HCEC 1CT (cell line): ENCODE results near the gene ZNF835.

Experiments
- DNase-seq: peaks from one replicate; pipeline ENCODE4 v3.0.0-alpha.2; 2017

The ZNF835 gene

DNA sequence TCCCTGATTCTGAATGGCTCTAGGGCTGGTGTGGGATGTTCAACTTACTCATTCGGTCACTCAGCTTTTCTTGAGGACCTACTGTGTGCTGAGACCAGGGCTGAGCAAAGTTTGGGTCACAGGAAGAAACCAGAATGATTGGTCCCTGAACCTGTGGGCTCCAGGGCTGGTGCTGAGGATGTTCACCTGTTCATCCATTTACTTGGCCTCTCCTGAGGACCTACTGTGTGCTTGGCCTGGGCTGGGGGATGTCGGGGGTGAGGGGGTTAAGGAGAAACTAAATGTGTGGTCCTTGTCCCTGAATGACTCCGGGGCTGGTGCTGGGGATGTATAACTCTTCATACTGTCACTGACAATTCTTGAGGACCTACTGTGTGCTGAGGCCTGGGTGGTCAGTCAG lies 10.3 kb downstream of the ZNF835 start:
- no peak for DNase-seq

DNA sequence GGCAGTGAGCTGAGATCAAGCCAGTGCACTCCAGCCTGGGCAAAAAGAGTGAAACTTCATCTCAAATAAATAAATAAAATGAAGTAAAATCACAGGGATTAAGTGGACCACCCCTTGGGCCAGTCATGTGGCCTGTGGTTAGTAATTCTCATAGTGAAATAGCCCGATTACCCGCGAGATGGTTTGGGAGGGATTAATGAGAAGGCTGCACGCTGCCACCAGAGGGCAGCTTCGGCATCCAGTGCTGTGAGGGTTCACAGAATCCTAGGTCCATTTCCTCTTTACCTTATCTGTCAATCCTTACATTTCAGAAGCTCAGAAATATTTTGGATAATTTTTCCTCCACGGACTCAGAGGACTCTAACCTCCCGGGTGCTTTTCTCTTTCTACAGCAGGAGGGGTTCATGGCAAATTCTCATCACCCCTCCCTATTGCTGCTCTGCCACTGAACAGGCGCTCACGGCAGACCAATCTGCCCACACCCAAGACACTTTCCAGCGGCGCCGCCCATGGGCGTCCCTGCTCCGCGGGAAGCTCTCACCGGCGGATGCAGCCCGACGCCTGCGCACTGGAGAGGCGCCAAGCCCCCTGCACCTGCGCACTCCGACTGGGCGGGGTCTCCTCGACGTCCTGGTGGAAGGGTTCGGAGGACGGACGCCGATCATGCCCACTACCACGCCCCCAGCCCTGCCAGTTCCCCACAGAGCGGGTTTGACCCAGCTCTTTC lies 11.0 kb downstream of the ZNF835 start:
- DNase-seq: no peak

DNA sequence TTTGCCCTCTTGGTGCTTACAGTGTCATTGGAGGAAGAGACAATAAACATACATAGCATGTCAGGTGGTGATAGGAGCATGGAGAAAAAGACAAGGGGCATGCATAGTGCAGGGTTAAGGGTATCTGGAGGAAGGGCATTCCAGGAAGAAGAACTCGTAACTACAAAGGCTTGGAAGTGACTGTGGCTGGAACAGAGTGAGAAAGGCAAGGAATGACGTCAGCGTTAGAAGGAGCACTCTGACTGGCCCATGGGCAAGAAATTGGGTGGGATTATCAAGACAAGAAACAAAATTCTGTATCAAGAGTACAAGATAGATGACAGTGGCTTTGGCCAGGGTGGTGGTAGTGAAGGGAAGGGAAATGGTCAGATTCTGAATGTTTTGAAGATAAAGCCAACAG lies 17.4 kb downstream of the ZNF835 start:
- no peak for DNase-seq

DNA sequence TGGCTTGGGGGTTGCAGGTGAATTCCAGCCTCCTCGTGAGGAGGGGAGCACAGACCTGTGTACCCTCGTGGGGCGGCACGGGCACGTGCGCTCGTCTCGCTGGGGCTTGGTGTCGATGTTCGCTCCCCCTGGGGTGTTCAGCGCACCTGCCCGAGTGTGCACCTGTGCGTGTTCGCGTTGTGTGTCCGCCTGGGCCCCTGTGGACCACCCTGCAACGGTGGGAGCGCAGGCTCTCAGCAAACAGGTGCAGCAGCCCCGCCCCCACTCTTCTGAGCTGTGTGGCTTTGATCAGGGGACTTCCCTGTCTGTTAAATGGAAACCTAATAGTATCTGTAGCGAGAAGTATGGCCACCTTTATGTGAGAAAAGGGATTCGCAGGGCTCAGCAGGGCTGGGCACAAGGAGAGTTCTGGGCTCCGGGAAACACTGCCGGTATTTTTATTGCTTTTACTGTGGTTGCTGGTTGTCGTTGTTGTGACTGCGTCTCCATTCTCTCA lies 28.0 kb downstream of the ZNF835 start:
- DNase-seq: no peak

DNA sequence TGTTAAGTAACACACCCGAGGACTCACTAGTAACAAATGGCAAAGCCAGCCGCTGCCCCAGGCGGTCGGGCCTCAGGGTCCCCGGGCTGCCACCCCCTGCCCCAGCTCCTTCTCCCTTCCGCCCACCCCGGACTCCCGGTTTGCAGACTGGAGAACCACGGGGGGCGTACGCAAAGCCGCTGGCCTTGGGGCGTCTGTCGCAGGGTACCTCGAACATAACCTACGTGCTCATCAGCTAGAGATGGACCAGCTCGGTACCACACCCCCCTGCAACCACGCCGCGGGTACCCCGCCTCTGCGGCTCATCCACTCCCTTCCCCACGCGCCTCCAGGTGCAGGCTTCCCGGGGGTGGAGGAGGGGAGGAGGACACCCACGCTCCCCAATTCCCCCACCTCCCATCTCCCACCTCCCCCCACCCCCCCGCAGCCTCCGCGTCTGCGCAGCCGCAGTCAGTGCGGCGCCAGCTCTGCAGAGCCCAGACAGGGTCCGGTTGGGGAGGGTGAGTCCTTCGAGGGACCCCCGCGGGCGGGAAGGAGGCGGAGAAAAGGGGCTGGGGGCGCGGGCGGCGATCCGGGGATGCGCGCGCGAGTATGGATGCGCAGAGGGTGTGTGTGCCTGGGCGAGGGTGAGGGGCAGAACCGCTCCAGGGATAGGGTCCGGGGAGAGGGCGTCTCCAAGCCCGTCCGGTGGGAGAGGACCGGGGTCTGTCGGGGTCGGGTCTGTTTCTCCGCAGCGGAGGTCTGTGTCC lies 28.7 kb downstream of the ZNF835 start, which contains the start of gene SMIM17:
SMIM17 (plus strand) TSS at position 449 of the 749 bp plus-strand sequence. CDS start 2,509 bp downstream, outside the sequence.
- DNase-seq: no peak

DNA sequence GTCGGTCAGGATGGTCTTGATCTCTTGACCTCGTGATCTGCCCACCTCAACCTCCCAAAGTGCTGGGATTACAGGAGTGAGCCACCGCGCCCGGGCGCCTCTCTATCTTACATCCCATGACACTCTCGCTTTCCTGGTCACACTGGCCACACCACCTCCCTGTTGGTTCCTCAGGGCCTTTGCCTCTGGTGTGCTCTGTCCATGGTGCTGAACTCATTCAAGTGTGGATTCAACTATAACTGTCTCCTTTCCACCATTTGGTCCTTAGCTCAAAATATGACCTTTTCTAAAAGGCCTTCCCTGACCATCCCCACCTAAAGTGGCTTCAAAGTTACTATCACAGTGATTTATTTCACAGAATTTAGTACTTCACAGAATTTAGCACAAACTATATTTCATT lies 32.3 kb downstream of the ZNF835 start:
- DNase-seq: no peak

DNA sequence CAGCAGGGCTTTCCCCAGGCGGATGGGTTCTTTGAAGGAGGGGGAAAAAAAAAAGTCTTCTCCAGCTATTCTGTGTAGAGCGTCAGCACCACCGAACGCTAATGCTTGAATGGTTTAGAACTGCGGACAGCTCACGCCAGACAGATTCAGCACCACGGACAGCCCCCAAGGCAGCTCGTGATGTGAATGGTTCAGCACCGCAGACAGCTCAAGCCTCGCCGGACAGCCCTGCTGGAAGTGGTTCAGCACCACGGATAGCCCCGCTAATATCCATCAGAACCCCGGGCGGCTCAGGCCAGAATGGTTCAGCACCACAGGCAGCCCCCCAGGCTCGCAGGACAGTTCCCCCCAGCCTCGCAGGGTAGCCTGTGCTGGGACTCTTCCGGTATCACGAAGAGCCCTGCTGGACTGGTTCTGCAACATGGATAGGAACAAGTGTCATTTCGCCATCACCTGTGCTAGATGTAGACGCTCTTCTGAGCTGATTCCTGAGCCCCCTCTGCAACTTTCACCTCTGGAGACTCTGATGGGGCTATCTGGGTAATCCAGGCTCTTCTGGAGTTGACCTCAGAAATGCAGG lies 33.5 kb downstream of the ZNF835 start:
- peak; percentile 11 for DNase-seq

DNA sequence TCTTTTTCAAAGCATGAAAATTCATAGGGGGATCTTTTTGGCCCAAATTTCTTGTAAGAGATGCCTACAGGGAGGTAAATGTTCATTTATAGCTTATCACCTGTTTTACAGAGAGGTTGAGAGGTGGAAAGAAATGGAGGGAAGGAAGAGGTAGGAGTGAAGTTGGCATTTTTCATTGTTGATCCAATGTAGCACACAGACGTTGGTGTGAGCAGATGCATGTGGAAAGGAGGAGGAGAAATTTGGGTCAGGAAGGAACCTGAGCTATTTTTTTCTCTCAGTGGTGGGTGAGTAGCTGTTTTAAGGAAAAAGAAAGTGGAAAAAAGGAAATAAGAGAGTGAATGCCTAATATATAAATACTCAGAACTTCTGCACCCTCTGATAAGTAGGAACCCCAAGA lies 38.5 kb downstream of the ZNF835 start:
- no peak for DNase-seq

DNA sequence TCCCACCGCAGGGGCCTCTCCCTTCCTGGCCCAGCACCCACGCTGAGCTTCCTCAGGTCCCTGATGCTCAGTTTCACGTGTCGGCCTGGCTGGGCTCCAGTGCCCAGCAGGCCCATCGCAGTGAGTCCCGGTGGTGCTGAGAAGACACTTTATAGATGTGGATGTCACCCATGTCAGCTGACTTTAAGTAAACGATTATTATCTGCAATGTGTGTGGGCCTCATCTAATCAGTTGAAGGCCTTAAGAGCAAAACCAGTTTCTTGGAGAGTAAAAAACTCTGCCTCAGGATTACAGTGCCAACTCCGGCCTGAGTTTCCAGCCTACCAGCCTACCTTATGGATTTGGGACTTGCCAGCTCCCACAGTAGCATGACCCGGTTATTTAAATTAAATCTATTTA lies 45.8 kb downstream of the ZNF835 start:
- DNase-seq: no peak

DNA sequence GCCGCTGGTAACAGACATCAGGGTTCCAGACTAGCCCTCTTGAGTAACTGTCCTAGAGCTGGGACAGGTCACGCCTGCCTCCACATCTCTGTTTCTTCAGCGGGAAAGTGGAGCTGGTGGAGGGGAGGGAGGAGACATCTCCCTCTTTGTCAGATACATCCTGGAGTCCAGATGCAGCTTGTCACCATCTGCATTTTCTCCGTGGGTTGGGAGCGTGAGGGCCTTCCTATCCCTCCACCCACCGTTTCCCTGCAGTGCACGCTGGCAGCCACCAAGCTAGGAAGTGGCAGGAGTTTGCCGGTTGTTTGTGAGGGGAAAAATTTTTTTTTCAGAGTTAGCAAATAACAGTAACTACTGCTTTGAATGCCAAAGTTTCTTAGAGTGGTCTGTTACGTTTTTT lies 48.6 kb downstream of the ZNF835 start:
- no peak for DNase-seq

DNA sequence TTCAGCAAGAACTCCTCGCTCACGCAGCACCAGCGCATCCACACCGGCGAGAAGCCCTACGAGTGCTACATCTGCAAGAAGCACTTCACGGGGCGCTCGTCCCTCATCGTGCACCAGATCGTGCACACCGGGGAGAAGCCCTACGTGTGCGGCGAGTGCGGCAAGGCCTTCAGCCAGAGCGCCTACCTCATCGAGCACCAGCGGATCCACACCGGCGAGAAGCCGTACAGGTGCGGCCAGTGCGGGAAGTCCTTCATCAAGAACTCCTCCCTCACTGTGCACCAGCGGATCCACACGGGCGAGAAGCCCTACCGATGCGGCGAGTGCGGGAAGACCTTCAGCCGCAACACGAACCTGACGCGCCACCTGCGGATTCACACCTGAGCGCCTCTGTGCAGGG lies 49.2 kb downstream of the ZNF835 start:
- DNase-seq: no peak

DNA sequence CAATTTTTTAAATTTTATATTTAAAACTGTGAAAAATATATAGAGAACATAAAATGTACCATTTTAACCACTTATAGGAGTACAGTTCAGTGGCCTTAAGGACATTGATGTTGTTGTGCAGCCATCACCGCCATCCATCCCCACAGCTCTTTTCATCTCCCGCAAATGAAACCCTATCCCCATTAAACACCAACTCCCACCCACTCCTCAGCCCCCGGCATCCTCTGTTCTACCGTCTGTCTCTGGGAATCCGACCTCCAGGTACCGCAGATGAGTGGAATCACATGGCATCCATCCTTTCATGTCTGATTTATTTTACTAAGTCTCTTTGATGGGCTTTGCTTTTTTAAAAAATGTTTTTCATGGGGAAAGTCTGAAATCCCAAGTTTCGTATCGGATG lies 52.4 kb downstream of the ZNF835 start:
- no peak for DNase-seq

DNA sequence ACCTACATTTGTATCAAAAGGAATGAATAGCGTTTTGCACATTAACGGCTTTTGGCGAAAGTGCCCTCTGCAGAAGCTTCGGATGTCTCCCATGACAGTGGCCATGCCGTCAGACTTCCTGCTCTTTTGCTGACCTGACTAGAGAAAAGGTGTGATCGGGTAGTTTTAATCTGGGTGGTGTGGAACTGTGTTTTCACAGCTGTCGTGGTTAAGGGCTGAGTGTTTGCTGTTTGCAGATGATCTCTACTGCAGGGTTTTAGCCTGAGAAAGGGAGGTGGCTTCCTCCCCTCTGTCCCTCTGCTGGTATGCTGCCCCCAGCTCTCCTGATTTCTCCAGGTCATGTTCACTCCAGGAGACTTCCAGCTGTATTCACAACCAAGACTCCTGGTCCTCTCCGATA lies 54.0 kb downstream of the ZNF835 start:
- DNase-seq: no peak

DNA sequence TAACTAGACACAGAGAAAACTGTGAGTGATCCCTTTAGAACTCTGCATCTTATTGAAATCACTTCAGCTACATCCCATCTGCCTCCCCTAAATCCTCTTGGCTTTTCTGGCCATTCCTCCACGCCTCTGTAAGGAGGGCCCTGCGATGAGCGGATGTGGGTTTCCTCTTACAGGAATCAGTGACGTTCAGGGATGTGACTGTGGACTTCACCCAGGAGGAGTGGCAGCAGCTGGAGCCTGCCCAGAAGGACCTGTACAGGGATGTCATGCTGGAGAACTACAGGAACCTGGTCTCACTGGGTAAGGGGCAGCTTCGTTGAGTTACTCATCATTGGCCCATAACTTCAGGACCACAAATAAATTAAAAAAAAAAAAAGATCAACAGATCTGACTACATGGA lies 57.9 kb downstream of the ZNF835 start:
- no peak for DNase-seq

DNA sequence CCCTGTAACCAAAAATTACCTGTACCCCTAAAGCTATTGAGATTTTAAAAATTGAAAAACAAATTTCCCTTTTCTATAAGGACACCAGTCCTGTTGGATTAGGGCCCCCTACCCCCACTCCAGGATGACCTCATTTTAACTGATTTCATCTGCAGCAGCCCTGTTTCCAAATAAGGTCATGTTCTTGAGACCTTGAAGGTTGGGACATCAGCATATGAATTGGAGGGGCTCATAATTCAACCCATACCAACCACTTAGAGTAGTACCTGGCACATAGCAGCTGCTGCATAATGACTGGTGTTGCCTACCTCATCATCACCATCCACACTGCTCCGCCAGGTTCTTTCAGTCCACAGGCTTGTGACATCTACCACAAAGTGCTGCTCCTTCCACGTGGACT lies 58.8 kb downstream of the ZNF835 start:
- DNase-seq: no peak
